HL-60/S4 treated with retinoic acid at 250 ng/mL for 4 days and 3 days (cell line): ENCODE measurements around the gene SNCA.

ENCODE experiments used
- in situ Hi-C: fragments of 300-500 bp; cut with MboI; formaldehyde crosslinking; loops from 2 replicates; pipeline ENCODE4 v1.7.0; 2022; ENCODE audit warnings: low sequenced_read_pairs

SNCA gene

DNA sequence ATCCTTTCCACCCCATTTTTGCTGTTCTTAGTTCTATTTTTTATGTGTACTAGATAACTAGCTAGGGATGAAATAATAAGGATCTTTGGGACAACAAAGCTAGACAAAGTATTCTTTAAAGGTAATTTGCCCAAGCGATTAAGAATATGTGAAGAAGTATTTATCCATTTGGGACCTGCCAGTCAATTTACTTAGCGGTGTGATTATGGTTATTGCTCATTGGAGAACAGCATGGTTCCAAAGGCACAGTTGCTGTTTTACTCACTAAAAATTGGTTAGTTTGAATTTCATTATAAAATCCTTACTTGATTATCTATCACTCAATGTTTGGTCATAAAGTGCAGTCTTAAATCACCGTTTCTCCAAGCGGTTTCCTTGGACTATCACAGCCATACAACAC lies 124.1 kb downstream of the SNCA start:
- in situ Hi-C loops = no loop called here

GRCh38 chr4:89712141-89712540 lies 124.8 kb downstream of the SNCA start:
- in situ Hi-C loops = no loop called here

DNA sequence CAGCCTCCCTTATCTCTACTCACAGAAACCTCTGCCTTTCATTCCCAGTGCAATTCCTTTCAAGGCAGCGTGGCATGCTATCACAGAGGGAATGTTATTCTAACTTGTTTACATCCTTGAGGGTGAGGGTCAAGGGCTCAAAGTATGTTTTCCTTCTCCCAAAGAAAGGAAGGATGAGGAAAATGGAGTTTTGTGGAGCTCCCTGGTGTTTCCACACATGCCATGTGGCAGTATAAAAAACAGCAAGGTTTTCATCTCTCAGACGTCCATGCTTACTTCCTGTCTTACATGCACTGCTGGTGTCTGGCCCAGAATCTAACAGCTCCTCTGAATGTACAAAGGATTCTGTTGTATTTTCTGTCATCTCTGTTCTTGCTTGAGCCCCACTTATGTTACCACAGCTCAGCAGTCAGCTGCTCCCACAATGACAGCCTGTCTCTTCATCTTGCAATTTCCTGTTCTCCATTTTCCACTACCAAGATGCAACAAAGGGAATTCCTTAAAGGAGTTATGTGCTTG lies 128.0 kb downstream of the SNCA start:
- in situ Hi-C loops = no loop called here

- in situ Hi-C loops = no loop called here
These were observed 129.5 kb downstream of the SNCA start for GRCh38 chr4:89707467-89707866.

- in situ Hi-C loops = no loop called here
These were observed 132.1 kb downstream of the SNCA start for GRCh38 chr4:89704651-89705395.

- in situ Hi-C loops = no loop called here
These were observed 133.0 kb downstream of the SNCA start for GRCh38 chr4:89703829-89704590.

DNA sequence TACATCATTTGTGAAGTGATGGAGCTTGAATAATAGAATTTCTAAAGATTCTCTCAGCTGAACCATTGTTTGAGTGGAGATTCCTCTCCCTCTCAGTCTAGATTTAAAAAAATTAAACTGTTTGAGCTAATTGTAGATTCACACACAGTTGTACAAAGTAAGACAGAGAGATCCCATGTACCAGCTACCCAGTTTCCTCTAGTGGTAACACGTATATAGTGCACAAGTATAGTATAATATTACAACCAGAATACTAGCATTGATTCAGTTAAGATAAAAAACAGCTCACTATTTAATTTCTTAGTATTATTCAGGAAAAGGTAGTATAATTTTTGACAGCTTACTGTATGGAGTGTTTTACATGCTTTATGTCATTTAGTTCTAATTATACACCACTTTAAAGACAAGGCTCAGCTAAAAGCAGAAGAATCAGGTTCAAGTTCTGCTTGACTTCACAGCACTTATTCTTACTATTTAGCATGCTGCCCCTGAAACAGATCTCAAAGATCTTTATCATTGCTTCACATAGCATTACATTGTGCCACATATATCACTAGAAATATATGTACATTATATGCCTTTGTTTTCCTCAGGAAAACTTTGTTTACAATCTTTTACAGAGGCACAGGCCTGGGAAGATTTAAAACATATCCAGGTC lies 136.1 kb downstream of the SNCA start:
- in situ Hi-C loops = no loop called here

DNA sequence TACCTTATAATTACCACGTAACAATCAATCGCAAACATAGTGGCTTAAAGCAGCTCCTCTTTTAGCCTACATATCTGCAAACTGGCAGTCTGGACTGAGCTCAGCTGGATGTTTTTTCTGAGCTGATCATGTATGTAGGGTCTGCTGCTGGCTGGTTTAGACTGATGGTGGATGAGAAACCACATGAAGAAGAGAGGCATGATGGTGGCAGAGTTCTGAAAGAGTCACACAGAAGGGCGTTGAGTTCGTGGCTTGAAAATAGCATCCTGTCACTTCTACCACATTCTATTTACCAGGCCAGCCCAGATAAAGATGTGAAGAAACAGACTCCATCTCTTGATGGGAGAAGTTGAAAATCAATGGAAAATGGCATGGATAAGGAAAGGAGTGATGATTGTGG lies 151.3 kb downstream of the SNCA start:
- in situ Hi-C loops = no loop called here

- in situ Hi-C loops = no loop called here
These were observed 151.7 kb downstream of the SNCA start for GRCh38 chr4:89685277-89685676.

GRCh38 chr4:89684536-89684935 lies 152.4 kb downstream of the SNCA start:
- in situ Hi-C loops = no loop called here

DNA sequence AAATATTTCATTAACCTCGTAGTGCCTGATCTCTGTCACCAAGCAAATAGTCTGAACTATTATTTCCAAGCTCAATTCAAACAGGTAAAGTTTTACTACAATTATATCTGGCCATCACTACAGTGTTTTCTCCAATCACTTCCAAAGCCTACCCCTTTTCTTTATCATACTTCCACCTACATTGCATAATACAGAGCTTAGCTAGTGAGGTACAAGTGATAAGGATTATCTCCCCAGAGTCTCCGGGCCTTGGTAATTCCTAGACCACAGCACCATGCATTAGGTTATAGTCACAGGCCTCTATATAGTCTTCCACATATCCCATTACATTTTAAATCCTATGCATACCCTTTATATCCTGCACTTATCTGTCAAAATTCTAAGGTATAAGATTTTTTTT lies 154.2 kb downstream of the SNCA start:
- in situ Hi-C loops = no loop called here

DNA sequence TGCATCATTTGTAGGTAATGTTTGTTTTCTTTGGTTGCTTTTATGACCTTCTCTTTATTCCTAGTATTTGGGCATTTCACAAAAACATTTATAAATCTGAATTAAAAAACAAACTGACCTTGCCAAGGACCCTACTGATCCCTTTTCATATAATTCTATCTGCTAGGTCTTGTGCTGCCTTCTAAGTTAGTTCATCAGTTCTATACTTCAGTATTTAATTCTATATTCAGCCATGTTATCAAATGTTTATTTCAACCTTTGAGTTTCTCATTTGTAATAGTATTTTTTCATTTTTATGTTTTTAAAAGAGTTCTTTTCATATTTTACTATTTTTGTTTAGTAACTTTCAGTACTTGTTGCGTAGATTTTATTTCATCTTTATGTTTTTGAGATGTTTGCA lies 155.3 kb downstream of the SNCA start:
- in situ Hi-C loops = no loop called here

GRCh38 chr4:89681219-89681618 lies 155.7 kb downstream of the SNCA start:
- in situ Hi-C loops = no loop called here

DNA sequence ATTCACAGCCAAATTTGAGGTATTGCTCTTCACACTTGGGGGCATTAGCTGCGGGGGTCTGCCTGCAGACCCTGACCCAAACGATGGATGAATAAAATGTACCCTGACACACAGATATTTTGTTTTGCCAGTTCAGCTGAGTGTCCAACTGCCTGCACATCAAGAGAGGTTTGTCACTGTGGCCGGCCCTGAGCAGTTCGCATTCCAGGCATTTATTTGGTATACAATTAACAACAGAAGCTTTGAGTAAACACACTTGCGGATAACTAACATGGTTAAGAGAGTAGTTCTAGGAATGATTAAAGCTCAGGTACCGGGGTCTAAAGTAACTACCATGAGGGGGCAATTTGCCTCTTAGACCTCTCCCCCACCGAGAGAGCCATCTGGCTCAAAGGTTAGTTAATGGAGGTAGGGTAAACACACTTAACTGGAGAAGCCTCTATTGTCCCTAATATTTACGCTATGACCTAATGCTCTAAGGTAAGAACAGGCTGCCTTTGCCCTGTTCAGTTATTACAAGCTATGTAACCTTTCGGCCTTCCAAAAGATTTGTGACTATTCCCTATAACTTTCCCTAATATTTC lies 162.0 kb downstream of the SNCA start:
- in situ Hi-C loops = no loop called here
